IMR-90 (cell line): ENCODE data around the gene PRPF40B. TPM values are rescaled to one million over a fixed set of nuclear protein-coding genes. Genes with fewer than 3 reads are reported as not detected.

Source experiments
- ATAC-seq: fragments of 200-7000 bp; cut with Tn5 transposase; 2 replicates; pipeline ENCODE4 v1.9.1; 2020; ENCODE audit warnings: low read depth, mild to moderate bottlenecking, moderate library complexity
- BruUV-seq: library from RNA; stranded (reverse); fragments of 400-500 nt; replicated peaks from 2 replicates; lab custom pipeline; 2021; lab: Mats Ljungman, UMichigan
- CTCF ChIA-PET: fragments of 300-600 bp; formaldehyde crosslinking; extraction: SDS; loops from one replicate; lab custom pipeline; 2021; ENCODE audit warnings: antibody characterized with exemption; lab: Yijun Ruan, JAX
- POLR2A ChIA-PET: fragments of 300-600 bp; sonication (Branson Sonifier 250); formaldehyde crosslinking; loops from one replicate; lab custom pipeline; 2022; ENCODE audit warnings: antibody characterized with exemption; ENCODE audit not compliant: unreplicated experiment; lab: Charles Lee
- DNase-seq: peaks from one replicate; pipeline ENCODE4 v3.0.0; 2013
- H2AFZ ChIP-seq: replicated peaks from 2 replicates; pipeline ENCODE3; 2013; ENCODE audit warnings: low read length, mild to moderate bottlenecking; ENCODE audit not compliant: poor library complexity
- H2AK5ac ChIP-seq: 2 replicates; pipeline ENCODE4 v1.6.1; 2013; ENCODE audit warnings: low read depth, low read length, inconsistent platforms
- H2AK9ac ChIP-seq: replicated peaks from 2 replicates; pipeline ENCODE3; 2013; ENCODE audit warnings: mild to moderate bottlenecking, low read depth, low read length, moderate library complexity; ENCODE audit not compliant: poor library complexity
- H2BK120ac ChIP-seq: 2 replicates; pipeline ENCODE4 v1.6.1; 2013; ENCODE audit warnings: low read depth, low read length, inconsistent platforms
- H2BK15ac ChIP-seq: 3 replicates; pipeline ENCODE4 v1.6.1; 2013; ENCODE audit warnings: low read depth, low read length, inconsistent platforms
- H2BK20ac ChIP-seq: 2 replicates; pipeline ENCODE4 v1.6.1; 2013; ENCODE audit warnings: low read depth, mild to moderate bottlenecking, inconsistent platforms, low read length, moderate library complexity
- H2BK5ac ChIP-seq: 2 replicates; pipeline ENCODE4 v1.6.1; 2013; ENCODE audit warnings: mild to moderate bottlenecking, low read depth, low read length, inconsistent platforms; ENCODE audit not compliant: poor library complexity, severe bottlenecking
- H3K14ac ChIP-seq: replicated peaks from 2 replicates; pipeline ENCODE4 v1.6.1; 2013; ENCODE audit warnings: low read depth, low read length, inconsistent platforms
- H3K18ac ChIP-seq: 2 replicates; pipeline ENCODE4 v1.6.1; 2013; ENCODE audit warnings: low read depth, low read length, control low read depth
- H3K23ac ChIP-seq: 2 replicates; pipeline ENCODE4 v1.6.1; 2013; ENCODE audit warnings: low read depth, low read length, inconsistent platforms
- H3K27ac ChIP-seq: 2 replicates; pipeline ENCODE4 v1.5.1; 2013; ENCODE audit warnings: mild to moderate bottlenecking, control low read depth, low read length; ENCODE audit not compliant: insufficient read depth
- H3K27me3 ChIP-seq: 2 replicates; pipeline ENCODE4 v1.6.1; 2013; ENCODE audit warnings: low read length; ENCODE audit not compliant: control insufficient read depth, insufficient read depth
- H3K36me3 ChIP-seq: 2 replicates; pipeline ENCODE4 v1.6.1; 2013; ENCODE audit warnings: low read length, mixed read lengths; ENCODE audit not compliant: control insufficient read depth, insufficient read depth
- H3K4ac ChIP-seq: 2 replicates; pipeline ENCODE4 v1.6.1; 2013; ENCODE audit warnings: low read depth, low read length, inconsistent platforms
- H3K4me1 ChIP-seq: 2 replicates; pipeline ENCODE4 v1.6.1; 2013; ENCODE audit warnings: low read length, mixed read lengths; ENCODE audit not compliant: control insufficient read depth, insufficient read depth
- H3K4me2 ChIP-seq: 2 replicates; pipeline ENCODE4 v1.6.1; 2013; ENCODE audit warnings: low read depth, mild to moderate bottlenecking, control low read depth, low read length, moderate library complexity
- H3K4me3 ChIP-seq: 2 replicates; pipeline ENCODE4 v1.5.1; 2013; ENCODE audit warnings: low read depth, mild to moderate bottlenecking, control low read depth, low read length, moderate library complexity; ENCODE audit not compliant: insufficient read depth
- H3K56ac ChIP-seq: 2 replicates; pipeline ENCODE4 v1.6.1; 2013; ENCODE audit warnings: low read length, inconsistent platforms; ENCODE audit not compliant: insufficient read depth; ENCODE audit errors: extremely low read depth
- H3K79me1 ChIP-seq, 2 experiments: 2 replicates each; pipeline ENCODE4 v1.6.1; 2013; ENCODE audit warnings: low read length in 2 of 2, inconsistent platforms in 1 of 2, low read depth in 1 of 2
- H3K9ac ChIP-seq: 2 replicates; pipeline ENCODE4 v1.6.1; 2013; ENCODE audit warnings: low read depth, low read length, control low read depth
- H3K9me1 ChIP-seq: 2 replicates; pipeline ENCODE4 v1.6.1; 2013; ENCODE audit warnings: low read length, inconsistent platforms; ENCODE audit not compliant: insufficient read depth
- H3K9me3 ChIP-seq: 2 replicates; pipeline ENCODE4 v1.6.1; 2013; ENCODE audit warnings: low read length; ENCODE audit not compliant: control insufficient read depth, insufficient read depth
- H4K20me1 ChIP-seq: 2 replicates; pipeline ENCODE4 v1.6.1; 2013; ENCODE audit warnings: low read length, inconsistent platforms; ENCODE audit not compliant: insufficient read depth
- H4K5ac ChIP-seq: 2 replicates; pipeline ENCODE4 v1.6.1; 2013; ENCODE audit warnings: mild to moderate bottlenecking, low read depth, low read length, control low read depth
- H4K8ac ChIP-seq, 2 experiments: 2 replicates each; pipeline ENCODE4 v1.6.1; 2013; ENCODE audit warnings: low read depth in 2 of 2, low read length in 2 of 2, control low read depth in 1 of 2, inconsistent platforms in 1 of 2
- H4K91ac ChIP-seq: 2 replicates; pipeline ENCODE4 v1.6.1; 2013; ENCODE audit warnings: low read depth, low read length, inconsistent platforms; ENCODE audit not compliant: insufficient read depth
- MXI1 ChIP-seq: IDR thresholded peaks from 2 replicates; pipeline ENCODE4 v1.6.1; 2012; ENCODE audit warnings: low read depth, mild to moderate bottlenecking, low read length, moderate library complexity, borderline replicate concordance
- WGBS, 2 experiments: methylation state at CpG; one replicate each; pipeline versions ENCODE4 v1.1.5 to v1.1.7; 2013; ENCODE audit warnings: missing lambda C conversion rate in 2 of 2; ENCODE audit not compliant: insufficient read length in 1 of 2; ENCODE audit errors: extremely low coverage in 2 of 2; 5-methylcytosine and 5-hydroxymethylcytosine counted together
- dilution Hi-C: fragments of 300-500 bp; cut with HindIII; formaldehyde crosslinking; loops from one replicate; pipeline ENCODE4 v1.14.3; 2018; ENCODE audit warnings: low sequenced_read_pairs; ENCODE audit not compliant: unreplicated experiment
- in situ Hi-C: fragments of 300-500 bp; cut with MboI; formaldehyde crosslinking; loops from 3 replicates; pipeline ENCODE4 v1.14.3; 2019; ENCODE audit warnings: low sequenced_read_pairs, inconsistent platforms, mixed read lengths
- intact Hi-C: fragments of 100-400 bp; cut with micrococcal nuclease; formaldehyde crosslinking; loops from 2 replicates; pipeline ENCODE4 v1.10.0; 2022
- polyA plus RNA-seq, 3 experiments: library from polyadenylated mRNA; depleted of rRNA; stranded (reverse); fragments of >200 nt; gene quantifications; 2 replicates each; pipeline ENCODE4 v1.2.3, GENCODE V29; 2012; ENCODE audit warnings: low replicate concordance in 1 of 3
- total RNA-seq: library from RNA; depleted of rRNA; stranded (reverse); fragments of >200 nt; gene quantifications from 2 replicates; pipeline ENCODE4 v1.2.3, GENCODE V29; 2012

The PRPF40B gene
- total and polyA plus RNA-seq, 2 of the 4 experiments (the other 2 are of a cell fraction), result 5.0 to 11.8 TPM

DNA sequence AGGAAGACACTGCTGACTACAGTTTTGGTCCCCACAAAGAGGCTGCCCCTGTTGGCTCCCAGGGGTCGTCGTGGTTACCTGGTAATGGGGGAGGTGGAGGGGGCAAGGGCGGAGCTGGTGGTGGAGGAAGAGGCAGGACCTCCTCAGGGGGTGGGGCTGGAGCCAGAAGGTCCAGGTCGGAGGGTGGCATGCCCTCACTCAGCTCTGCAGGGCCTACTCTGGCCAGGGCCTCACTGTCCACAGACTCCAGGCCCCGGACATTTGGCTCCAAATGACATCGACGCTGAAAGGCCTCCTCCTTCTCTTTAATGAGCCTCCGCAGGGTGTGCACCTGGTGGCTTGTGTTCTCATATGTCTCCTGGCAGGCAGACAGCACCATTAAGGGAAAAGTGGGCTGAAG, 28.5 kb downstream of the PRPF40B start:
- no peak overlapping the region for H2AK5ac ChIP-seq
- no peak overlapping the region for H3K23ac ChIP-seq
- peaks cover 8% of the 10 kb centered on the region; the same call in 1 of the 2 replicates for H3K9me1 ChIP-seq
- no peak overlapping the region for H3K4me2 ChIP-seq
- peaks cover 63% of the 10 kb centered on the region for H3K36me3 ChIP-seq
- no peak overlapping the region for H4K91ac ChIP-seq
- WGBS, 2 experiments, result 100% methylated on average over 1 of the region's 8 CpGs; no CpG with 5 or more reads in 1 of the 2 experiments
- CTCF ChIA-PET, result interaction anchor here (0.8 kb wide), 1 partner anchor 95 kb away, joined by 3 read pairs; no protein-coding TSS in a partner anchor
- no peak overlapping the region for H3K4ac ChIP-seq
- dilution Hi-C loops, result no loop called here
- intact Hi-C loops, result no loop called here
- no peaks in the 10 kb centered on the region for H3K27me3 ChIP-seq
- H2AFZ ChIP-seq, result no peak overlapping the region
- H2BK120ac ChIP-seq, result no peak overlapping the region
- in situ Hi-C loops, result no loop called here
- H2BK5ac ChIP-seq, result no peak overlapping the region
- no peak overlapping the region for H3K14ac ChIP-seq
- POLR2A ChIA-PET, result no interaction called here
- no peaks in the 10 kb centered on the region for H3K4me1 ChIP-seq
- ATAC-seq (no peak), DNase-seq (no peak)
- H2AK9ac ChIP-seq, result no peak overlapping the region
- no peak overlapping the region for H2BK20ac ChIP-seq
- H2BK15ac ChIP-seq, result no peak overlapping the region
- no peak overlapping the region for H3K56ac ChIP-seq
- TF ChIP-seq MXI1, result no peak
- H3K79me1 ChIP-seq, result 0 out of 4 replicates have a peak, but pooled peaks cover 0 to 7% of the 10 kb centered on the region in 2 experiments
- no peak overlapping the region for H4K8ac ChIP-seq
- BruUV-seq, result no TSS peak
- H3K9me3 ChIP-seq, result no peaks in the 10 kb centered on the region
- no peaks in the 10 kb centered on the region for H4K20me1 ChIP-seq
- H3K18ac ChIP-seq, result no peak overlapping the region
- no peak overlapping the region for H4K5ac ChIP-seq
- H3K9ac ChIP-seq, result no peak overlapping the region
- H3K4me3 ChIP-seq, result no peak overlapping the region
- no peak overlapping the region for H3K27ac ChIP-seq
